ENCODE measurements around the gene HAUS6.

- TF ChIP-seq CTCF (IDR thresholded peaks at IDR 0.05): no peak
- TF ChIP-seq POLR2A (IDR thresholded peaks at IDR 0.05): no peak
Measured at GRCh38 chr9:19101203-19101602, 1.5 kb downstream of the HAUS6 start.
